Neural cell (in vitro differentiated cells): ENCODE measurements around the gene ARID3A. TPM values are rescaled to one million over a fixed set of nuclear protein-coding genes. Genes with fewer than 3 reads are reported as not detected.

Experiments
- H2AFZ ChIP-seq: fragments of 200-600, 300-800 bp; sonication (generic), shearing (Covaris generic); 2 replicates; pipeline ENCODE4 v1.6.0; 2014; ENCODE audit warnings: low read depth, mild to moderate bottlenecking, antibody characterized with exemption, low read length, moderate library complexity
- H3F3A ChIP-seq: fragments of 200-600 bp; shearing (Covaris generic); 2 replicates; pipeline ENCODE4 v1.6.1; 2016; ENCODE audit warnings: mild to moderate bottlenecking, moderate library complexity, mixed read lengths, antibody characterized with exemption, low read length; ENCODE audit not compliant: insufficient read depth, poor library complexity, severe bottlenecking
- H3K27ac ChIP-seq: fragments of 200-600, 300-800 bp; sonication (generic), shearing (Covaris generic); 2 replicates; pipeline ENCODE4 v1.5.1; 2014; ENCODE audit warnings: mild to moderate bottlenecking, low read length, moderate library complexity
- H3K27me3 ChIP-seq: fragments of 300-800, 200-600 bp; sonication (generic), shearing (Covaris generic); 2 replicates; pipeline ENCODE4 v1.6.0; 2014; ENCODE audit warnings: mild to moderate bottlenecking, low read depth, low read length, moderate library complexity; ENCODE audit not compliant: insufficient read depth
- H3K36me3 ChIP-seq: fragments of 300-800, 200-600 bp; sonication (generic), shearing (Covaris generic); 2 replicates; pipeline ENCODE4 v1.5.1; 2014; ENCODE audit warnings: mild to moderate bottlenecking, antibody characterized with exemption, low read length, moderate library complexity; ENCODE audit not compliant: insufficient read depth
- H3K4me2 ChIP-seq: fragments of 300-800, 200-600 bp; sonication (generic), shearing (Covaris generic); 2 replicates; pipeline ENCODE4 v1.6.0; 2014; ENCODE audit warnings: mild to moderate bottlenecking, low read length
- H3K4me3 ChIP-seq: fragments of 300-800, 200-600 bp; sonication (generic), shearing (Covaris generic); 2 replicates; pipeline ENCODE4 v1.5.1; 2014; ENCODE audit warnings: mild to moderate bottlenecking, low read length, moderate library complexity
- H3K79me2 ChIP-seq: fragments of 200-600 bp; shearing (Covaris generic); replicated peaks from 2 replicates; pipeline ENCODE4 v1.6.0; 2014; ENCODE audit warnings: mild to moderate bottlenecking, low read length, moderate library complexity; ENCODE audit not compliant: insufficient read depth
- H3K9ac ChIP-seq: fragments of 300-800, 200-600 bp; sonication (generic), shearing (Covaris generic); 2 replicates; pipeline ENCODE4 v1.6.1; 2016; ENCODE audit warnings: mild to moderate bottlenecking, low read length, mixed read lengths
- H3K9me2 ChIP-seq: fragments of 200-600 bp; shearing (Covaris generic); 2 replicates; pipeline ENCODE4 v1.6.1; 2016; ENCODE audit warnings: mild to moderate bottlenecking, low read length, mixed read lengths; ENCODE audit not compliant: insufficient read depth
- H3K9me3 ChIP-seq: fragments of 200-600, 300-800 bp; sonication (generic), shearing (Covaris generic); 2 replicates; pipeline ENCODE4 v1.6.1; 2016; ENCODE audit warnings: mild to moderate bottlenecking, mixed run types, low read length, moderate library complexity, mixed read lengths
- H4K20me1 ChIP-seq: fragments of 200-600 bp; shearing (Covaris generic); 2 replicates; pipeline ENCODE4 v1.6.1; 2016; ENCODE audit warnings: mild to moderate bottlenecking, mixed run types; ENCODE audit not compliant: insufficient read depth
- CTCF ChIP-seq: fragments of 450-650 bp; IDR thresholded peaks from 2 replicates; pipeline ENCODE4 v1.5.1; 2014; ENCODE audit warnings: antibody characterized with exemption, mild to moderate bottlenecking, moderate library complexity; ENCODE audit not compliant: poor library complexity, severe bottlenecking
- EP300 ChIP-seq: fragments of 450-650 bp; conservative IDR thresholded peaks from 2 replicates; pipeline ENCODE4 v1.6.1; 2014; ENCODE audit warnings: antibody characterized with exemption, mild to moderate bottlenecking, moderate library complexity; ENCODE audit not compliant: poor library complexity, severe bottlenecking
- EZH2 ChIP-seq: fragments of 200-600, 300-800 bp; shearing (Covaris generic), sonication (generic); IDR thresholded peaks from 2 replicates; pipeline ENCODE4 v1.6.1; 2014; ENCODE audit warnings: antibody characterized with exemption, low read length, borderline replicate concordance, mild to moderate bottlenecking; ENCODE audit not compliant: insufficient read depth, poor library complexity, severe bottlenecking
- MXI1 ChIP-seq: fragments of 450-650 bp; conservative IDR thresholded peaks from 2 replicates; pipeline ENCODE4 v1.6.1; 2014; ENCODE audit warnings: antibody characterized with exemption, mild to moderate bottlenecking; ENCODE audit not compliant: poor library complexity, severe bottlenecking
- POLR2AphosphoS5 ChIP-seq: IDR thresholded peaks from 2 replicates; pipeline ENCODE4 v1.6.1; 2012
- RAD21 ChIP-seq: fragments of 450-650 bp; conservative IDR thresholded peaks from 2 replicates; pipeline ENCODE4 v1.6.1; 2014; ENCODE audit warnings: antibody characterized with exemption, mild to moderate bottlenecking, moderate library complexity
- REST ChIP-seq: IDR thresholded peaks from 2 replicates; pipeline ENCODE4 v1.6.1; 2012; ENCODE audit warnings: borderline replicate concordance
- SMC3 ChIP-seq: fragments of 450-650 bp; conservative IDR thresholded peaks from 2 replicates; pipeline ENCODE4 v1.6.1; 2014; ENCODE audit warnings: antibody characterized with exemption, mild to moderate bottlenecking, moderate library complexity; ENCODE audit not compliant: poor library complexity
- TAF1 ChIP-seq: IDR thresholded peaks from 2 replicates; pipeline ENCODE4 v1.6.1; 2012; ENCODE audit warnings: low read depth
- polyA plus RNA-seq: library from polyadenylated mRNA; depleted of rRNA; stranded (reverse); fragments of >200 nt; gene quantifications from 2 replicates; pipeline ENCODE4 v1.2.3, GENCODE V29; 2014

ARID3A gene
- polyA plus RNA-seq, 1 donor from 2014 or later: 11.4 TPM

- H3K9ac ChIP-seq: no peak overlapping the region
- H3K79me2 ChIP-seq: no peaks in the 10 kb centered on the region
- no peaks in the 10 kb centered on the region for H3K9me3 ChIP-seq
- H3K9me2 ChIP-seq: no peaks in the 10 kb centered on the region
- TF ChIP-seq EZH2 (no peak), SMC3 (no peak), MXI1 (no peak), REST (no peak), CTCF (no peak), EP300 (no peak), POLR2AphosphoS5 (no peak), TAF1 (no peak)
- no peak overlapping the region for H3K27ac ChIP-seq
- H3K4me2 ChIP-seq: no peak overlapping the region
- peaks cover 5% of the 10 kb centered on the region for H3K36me3 ChIP-seq
- H3K27me3 ChIP-seq: no peaks in the 10 kb centered on the region
- no peak overlapping the region for H3K4me3 ChIP-seq
- no peaks in the 10 kb centered on the region for H4K20me1 ChIP-seq
- no peak overlapping the region for H2AFZ ChIP-seq
- no peaks in the 10 kb centered on the region for H3F3A ChIP-seq
Observed at GRCh38 chr19:882871-883497, 42.9 kb upstream of the ARID3A start.

- no peaks in the 10 kb centered on the region for H3K9me2 ChIP-seq
- H3K36me3 ChIP-seq: peaks cover 5% of the 10 kb centered on the region
- H4K20me1 ChIP-seq: no peaks in the 10 kb centered on the region
- H3K4me2 ChIP-seq: no peak overlapping the region
- H3K27ac ChIP-seq: no peak overlapping the region
- no peak for TF ChIP-seq SMC3
- no peak for TF ChIP-seq TAF1
- TF ChIP-seq POLR2AphosphoS5: no peak
- TF ChIP-seq MXI1: no peak
- no peak for TF ChIP-seq EP300
- TF ChIP-seq EZH2: no peak
- TF ChIP-seq REST: no peak
- TF ChIP-seq CTCF: no peak
- no peak for TF ChIP-seq RAD21
- H3K9ac ChIP-seq: no peak overlapping the region
- no peak overlapping the region for H2AFZ ChIP-seq
- H3K9me3 ChIP-seq: no peaks in the 10 kb centered on the region
- no peaks in the 10 kb centered on the region for H3K79me2 ChIP-seq
- H3F3A ChIP-seq: no peaks in the 10 kb centered on the region
- H3K27me3 ChIP-seq: no peaks in the 10 kb centered on the region
- H3K4me3 ChIP-seq: no peak overlapping the region
Observed at GRCh38 chr19:883661-884211, 42.1 kb upstream of the ARID3A start.
